Measurements from ENCODE around the gene SYT4.

The SYT4 gene

GRCh38 chr18:43276491-43276890 is 799 bp downstream of the SYT4 start:
- Histone ChIP-seq H3K9me3 (ENCODE audit: control insufficient read depth in 2 of 2, low read length in 2 of 2) (no peaks in the 10 kb centered on the region), H3K27ac (ENCODE audit: low read depth in 2 of 2, low read length in 2 of 2) (no peak overlapping the region), H3K4me3 (ENCODE audit: low read length in 2 of 2) (no peak overlapping the region), H3K4me1 (ENCODE audit: control insufficient read depth in 2 of 2, insufficient read depth in 2 of 2, low read length in 2 of 2) (no peaks in the 10 kb centered on the region), H3K36me3 (ENCODE audit: control insufficient read depth in 2 of 2, insufficient read depth in 2 of 2, low read length in 2 of 2) (no peaks in the 10 kb centered on the region), H3K27me3 (ENCODE audit: control insufficient read depth in 2 of 2, insufficient read depth in 2 of 2, low read length in 2 of 2) (no peaks in the 10 kb centered on the region), H3K9ac (ENCODE audit: low read depth in 1 of 2, low read length in 2 of 2) (no peak overlapping the region)

GRCh38 chr18:43275546-43275945 is 1.7 kb downstream of the SYT4 start:
- H3K27ac ChIP-seq (ENCODE audit: low read depth in 2 of 2, low read length in 2 of 2) = no peak overlapping the region
- no peaks in the 10 kb centered on the region for H3K36me3 ChIP-seq (ENCODE audit: control insufficient read depth in 2 of 2, insufficient read depth in 2 of 2, low read length in 2 of 2)
- no peak overlapping the region for H3K9ac ChIP-seq (ENCODE audit: low read depth in 1 of 2, low read length in 2 of 2)
- no peak overlapping the region for H3K4me3 ChIP-seq (ENCODE audit: low read length in 2 of 2)
- no peaks in the 10 kb centered on the region for H3K9me3 ChIP-seq (ENCODE audit: control insufficient read depth in 2 of 2, low read length in 2 of 2)
- H3K4me1 ChIP-seq (ENCODE audit: control insufficient read depth in 2 of 2, insufficient read depth in 2 of 2, low read length in 2 of 2) = no peaks in the 10 kb centered on the region
- no peaks in the 10 kb centered on the region for H3K27me3 ChIP-seq (ENCODE audit: control insufficient read depth in 2 of 2, insufficient read depth in 2 of 2, low read length in 2 of 2)

- no peak overlapping the region for H3K9ac ChIP-seq (ENCODE audit: low read depth in 1 of 2, low read length in 2 of 2)
- no peak overlapping the region for H3K4me3 ChIP-seq (ENCODE audit: low read length in 2 of 2)
- no peak overlapping the region for H3K27ac ChIP-seq (ENCODE audit: low read depth in 2 of 2, low read length in 2 of 2)
- no peaks in the 10 kb centered on the region for H3K9me3 ChIP-seq (ENCODE audit: control insufficient read depth in 2 of 2, low read length in 2 of 2)
- no peaks in the 10 kb centered on the region for H3K4me1 ChIP-seq (ENCODE audit: control insufficient read depth in 2 of 2, insufficient read depth in 2 of 2, low read length in 2 of 2)
- H3K36me3 ChIP-seq (ENCODE audit: control insufficient read depth in 2 of 2, insufficient read depth in 2 of 2, low read length in 2 of 2) = no peaks in the 10 kb centered on the region
- no peaks in the 10 kb centered on the region for H3K27me3 ChIP-seq (ENCODE audit: control insufficient read depth in 2 of 2, insufficient read depth in 2 of 2, low read length in 2 of 2)
Observed at GRCh38 chr18:43274526-43274925, 2.8 kb downstream of the SYT4 start.

- no peak overlapping the region for H3K9ac ChIP-seq (ENCODE audit: low read depth in 1 of 2, low read length in 2 of 2)
- no peaks in the 10 kb centered on the region for H3K9me3 ChIP-seq (ENCODE audit: control insufficient read depth in 2 of 2, low read length in 2 of 2)
- H3K27me3 ChIP-seq (ENCODE audit: control insufficient read depth in 2 of 2, insufficient read depth in 2 of 2, low read length in 2 of 2) = no peaks in the 10 kb centered on the region
- H3K36me3 ChIP-seq (ENCODE audit: control insufficient read depth in 2 of 2, insufficient read depth in 2 of 2, low read length in 2 of 2) = no peaks in the 10 kb centered on the region
- H3K4me1 ChIP-seq (ENCODE audit: control insufficient read depth in 2 of 2, insufficient read depth in 2 of 2, low read length in 2 of 2) = no peaks in the 10 kb centered on the region
- no peak overlapping the region for H3K27ac ChIP-seq (ENCODE audit: low read depth in 2 of 2, low read length in 2 of 2)
- no peak overlapping the region for H3K4me3 ChIP-seq (ENCODE audit: low read length in 2 of 2)
Observed at GRCh38 chr18:43271593-43272432, 5.5 kb downstream of the SYT4 start.

GRCh38 chr18:43267818-43268217 is 9.5 kb downstream of the SYT4 start:
- Histone ChIP-seq H3K4me3 (ENCODE audit: low read length in 2 of 2) (no peak overlapping the region), H3K36me3 (ENCODE audit: control insufficient read depth in 2 of 2, insufficient read depth in 2 of 2, low read length in 2 of 2) (no peaks in the 10 kb centered on the region), H3K4me1 (ENCODE audit: control insufficient read depth in 2 of 2, insufficient read depth in 2 of 2, low read length in 2 of 2) (no peaks in the 10 kb centered on the region), H3K9ac (ENCODE audit: low read depth in 1 of 2, low read length in 2 of 2) (no peak overlapping the region), H3K27ac (ENCODE audit: low read depth in 2 of 2, low read length in 2 of 2) (no peak overlapping the region), H3K9me3 (ENCODE audit: control insufficient read depth in 2 of 2, low read length in 2 of 2) (no peaks in the 10 kb centered on the region), H3K27me3 (ENCODE audit: control insufficient read depth in 2 of 2, insufficient read depth in 2 of 2, low read length in 2 of 2) (no peaks in the 10 kb centered on the region)

- H3K9ac ChIP-seq (ENCODE audit: low read depth in 1 of 2, low read length in 2 of 2) = no peak overlapping the region
- no peak overlapping the region for H3K27ac ChIP-seq (ENCODE audit: low read depth in 2 of 2, low read length in 2 of 2)
- no peak overlapping the region for H3K4me3 ChIP-seq (ENCODE audit: low read length in 2 of 2)
- H3K27me3 ChIP-seq (ENCODE audit: control insufficient read depth in 2 of 2, insufficient read depth in 2 of 2, low read length in 2 of 2) = no peaks in the 10 kb centered on the region
- no peaks in the 10 kb centered on the region for H3K9me3 ChIP-seq (ENCODE audit: control insufficient read depth in 2 of 2, low read length in 2 of 2)
- H3K36me3 ChIP-seq (ENCODE audit: control insufficient read depth in 2 of 2, insufficient read depth in 2 of 2, low read length in 2 of 2) = no peaks in the 10 kb centered on the region
- no peaks in the 10 kb centered on the region for H3K4me1 ChIP-seq (ENCODE audit: control insufficient read depth in 2 of 2, insufficient read depth in 2 of 2, low read length in 2 of 2)
Observed at GRCh38 chr18:43265465-43265864, 11.8 kb downstream of the SYT4 start.

- Histone ChIP-seq H3K9me3 (ENCODE audit: control insufficient read depth in 2 of 2, low read length in 2 of 2) (no peaks in the 10 kb centered on the region), H3K36me3 (ENCODE audit: control insufficient read depth in 2 of 2, insufficient read depth in 2 of 2, low read length in 2 of 2) (no peaks in the 10 kb centered on the region), H3K27me3 (ENCODE audit: control insufficient read depth in 2 of 2, insufficient read depth in 2 of 2, low read length in 2 of 2) (no peaks in the 10 kb centered on the region), H3K4me3 (ENCODE audit: low read length in 2 of 2) (no peak overlapping the region), H3K4me1 (ENCODE audit: control insufficient read depth in 2 of 2, insufficient read depth in 2 of 2, low read length in 2 of 2) (no peaks in the 10 kb centered on the region), H3K9ac (ENCODE audit: low read depth in 1 of 2, low read length in 2 of 2) (no peak overlapping the region), H3K27ac (ENCODE audit: low read depth in 2 of 2, low read length in 2 of 2) (no peak overlapping the region)
Observed at GRCh38 chr18:43248610-43249249, 28.6 kb downstream of the SYT4 start.

- H3K27me3 ChIP-seq (ENCODE audit: control insufficient read depth in 2 of 2, insufficient read depth in 2 of 2, low read length in 2 of 2) = no peaks in the 10 kb centered on the region
- H3K27ac ChIP-seq (ENCODE audit: low read depth in 2 of 2, low read length in 2 of 2) = no peak overlapping the region
Observed at GRCh38 chr18:43247944-43248343, 29.3 kb downstream of the SYT4 start.

GRCh38 chr18:43238429-43238828 is 38.9 kb downstream of the SYT4 start:
- H3K27me3 ChIP-seq (ENCODE audit: control insufficient read depth in 2 of 2, insufficient read depth in 2 of 2, low read length in 2 of 2) = no peaks in the 10 kb centered on the region
- no peak overlapping the region for H3K9ac ChIP-seq (ENCODE audit: low read depth in 1 of 2, low read length in 2 of 2)
- H3K9me3 ChIP-seq (ENCODE audit: control insufficient read depth in 2 of 2, low read length in 2 of 2) = no peaks in the 10 kb centered on the region
- no peaks in the 10 kb centered on the region for H3K4me1 ChIP-seq (ENCODE audit: control insufficient read depth in 2 of 2, insufficient read depth in 2 of 2, low read length in 2 of 2)
- H3K27ac ChIP-seq (ENCODE audit: low read depth in 2 of 2, low read length in 2 of 2) = no peak overlapping the region
- H3K36me3 ChIP-seq (ENCODE audit: control insufficient read depth in 2 of 2, insufficient read depth in 2 of 2, low read length in 2 of 2) = no peaks in the 10 kb centered on the region
- H3K4me3 ChIP-seq (ENCODE audit: low read length in 2 of 2) = no peak overlapping the region

More at GRCh38 chr18:43247944-43248343, 29.3 kb downstream of the SYT4 start:
- H3K9me3 ChIP-seq (ENCODE audit: control insufficient read depth in 2 of 2, low read length in 2 of 2) = no peaks in the 10 kb centered on the region
- H3K4me3 ChIP-seq (ENCODE audit: low read length in 2 of 2) = no peak overlapping the region
- no peaks in the 10 kb centered on the region for H3K4me1 ChIP-seq (ENCODE audit: control insufficient read depth in 2 of 2, insufficient read depth in 2 of 2, low read length in 2 of 2)
- H3K36me3 ChIP-seq (ENCODE audit: control insufficient read depth in 2 of 2, insufficient read depth in 2 of 2, low read length in 2 of 2) = no peaks in the 10 kb centered on the region
- no peak overlapping the region for H3K9ac ChIP-seq (ENCODE audit: low read depth in 1 of 2, low read length in 2 of 2)

- H3K9ac ChIP-seq (ENCODE audit: low read depth in 1 of 2, low read length in 2 of 2) = no peak overlapping the region
- H3K4me3 ChIP-seq (ENCODE audit: low read length in 2 of 2) = no peak overlapping the region
- H3K4me1 ChIP-seq (ENCODE audit: control insufficient read depth in 2 of 2, insufficient read depth in 2 of 2, low read length in 2 of 2) = no peaks in the 10 kb centered on the region
- no peaks in the 10 kb centered on the region for H3K36me3 ChIP-seq (ENCODE audit: control insufficient read depth in 2 of 2, insufficient read depth in 2 of 2, low read length in 2 of 2)
- no peak overlapping the region for H3K27ac ChIP-seq (ENCODE audit: low read depth in 2 of 2, low read length in 2 of 2)
- H3K9me3 ChIP-seq (ENCODE audit: control insufficient read depth in 2 of 2, low read length in 2 of 2) = no peaks in the 10 kb centered on the region
- no peaks in the 10 kb centered on the region for H3K27me3 ChIP-seq (ENCODE audit: control insufficient read depth in 2 of 2, insufficient read depth in 2 of 2, low read length in 2 of 2)
Observed at GRCh38 chr18:43236921-43237320, 40.4 kb downstream of the SYT4 start.
